ENCODE results near the gene CT55. TPM values are rescaled to one million over a fixed set of nuclear protein-coding genes. Genes with fewer than 3 reads are reported as not detected.
"Not testable (repeated sequence)": the region's sequence is repeated elsewhere in the genome, so short reads cannot be mapped to it uniquely, and the experiment has no call there.

The CT55 gene
- total RNA-seq, 1 experiment from 2014 or later, result not detected

GRCh38 chrX:135116064-135116463 is 55.1 kb downstream of the CT55 start:
- not testable (repeated sequence) for H3K4me2 ChIP-seq (ENCODE audit: insufficient read depth, insufficient read length, low read length); H3K27me3 Mint-ChIP-seq (ENCODE audit: low read depth); H3K4me3 Mint-ChIP-seq; H3K23me2 ChIP-seq (ENCODE audit: insufficient read length, low read depth, low read length, poor library complexity, severe bottlenecking); H3K27ac ChIP-seq (ENCODE audit: insufficient read length, low read depth, low read length); H4K91ac ChIP-seq (ENCODE audit: insufficient read length, low read depth, low read length); H3K36me3 Mint-ChIP-seq (ENCODE audit: insufficient read depth in 1 of 3, low read depth in 3 of 3); H3K27ac Mint-ChIP-seq; H3K56ac ChIP-seq (ENCODE audit: insufficient read length, low read depth, low read length); H4K8ac ChIP-seq (replicated peaks; ENCODE audit: insufficient read length, low read depth, low read length); DNase-seq; H3K9me3 ChIP-seq (ENCODE audit: control insufficient read depth, low read depth, low read length); H3K4me1 Mint-ChIP-seq; H4K5ac ChIP-seq (ENCODE audit: insufficient read length, low read depth, low read length); H2AFZ ChIP-seq (ENCODE audit: low read length); H2AK5ac ChIP-seq (ENCODE audit: insufficient read length, low read length); H3K14ac ChIP-seq (ENCODE audit: insufficient read depth, low read length); H2BK20ac ChIP-seq (ENCODE audit: low read depth, low read length, poor library complexity, severe bottlenecking); H2BK120ac ChIP-seq (ENCODE audit: low read depth, low read length, poor library complexity, severe bottlenecking); H3K27me3 ChIP-seq (ENCODE audit: insufficient read depth, low read length); H3K79me2 ChIP-seq (ENCODE audit: insufficient read depth, low read length); H3K23ac ChIP-seq (ENCODE audit: insufficient read length, low read depth, low read length); H3K79me1 ChIP-seq (ENCODE audit: insufficient read depth, low read depth, low read length, poor library complexity, severe bottlenecking); H3K4ac ChIP-seq (ENCODE audit: low read depth, low read length); H2BK12ac ChIP-seq (ENCODE audit: insufficient read length, low read depth, low read length); H2BK5ac ChIP-seq (ENCODE audit: insufficient read length, low read length); H3K18ac ChIP-seq (ENCODE audit: insufficient read length, low read depth, low read length); H3K4me1 ChIP-seq (ENCODE audit: insufficient read depth, low read length); H3T11ph ChIP-seq (ENCODE audit: low read length); H3K9ac ChIP-seq (ENCODE audit: extremely low read depth, insufficient read length, low read length); H4K20me1 ChIP-seq (ENCODE audit: control insufficient read depth, insufficient read depth, insufficient read length); H2BK15ac ChIP-seq (ENCODE audit: low read depth, low read length)
- WGBS (ENCODE audit: extremely low coverage, insufficient read length, low lambda C conversion rate), result no CpG with 5 or more reads among the region's 2 CpGs
- H3K9me3 Mint-ChIP-seq, result peaks cover 12 to 29% of the 10 kb centered on the region in 2 experiments; a peak in 4 of 5 replicates
